OCI-LY1 (cell line): ENCODE measurements around the gene GABRA5.

Source experiments
- H2AFZ ChIP-seq: fragments of 200-600 bp; sonication (generic), shearing (Covaris generic); 2 replicates; pipeline ENCODE4 v1.6.0; 2014; ENCODE audit warnings: antibody characterized with exemption, mild to moderate bottlenecking, low read length
- H3F3A ChIP-seq: fragments of 200-600 bp; sonication (generic), shearing (Covaris generic); 2 replicates; pipeline ENCODE4 v1.6.0; 2014; ENCODE audit warnings: mild to moderate bottlenecking, antibody characterized with exemption, low read length, moderate library complexity; ENCODE audit not compliant: insufficient read depth
- H3K27ac ChIP-seq: fragments of 200-600 bp; sonication (generic); 2 replicates; pipeline ENCODE4 v1.5.1; 2014; ENCODE audit warnings: low read length, mixed run types, mild to moderate bottlenecking, low read depth; ENCODE audit not compliant: poor library complexity, severe bottlenecking
- H3K27me3 ChIP-seq: fragments of 200-600 bp; sonication (generic); 2 replicates; pipeline ENCODE4 v1.6.0; 2014; ENCODE audit warnings: antibody characterized with exemption, mild to moderate bottlenecking, low read length, moderate library complexity; ENCODE audit not compliant: insufficient read depth
- H3K36me3 ChIP-seq: fragments of 200-600 bp; sonication (generic); 2 replicates; pipeline ENCODE4 v1.6.1; 2014; ENCODE audit warnings: mild to moderate bottlenecking, antibody characterized with exemption, low read length, moderate library complexity, mixed read lengths; ENCODE audit not compliant: insufficient read depth
- H3K4me1 ChIP-seq: fragments of 200-600 bp; sonication (generic); 2 replicates; pipeline ENCODE4 v1.5.1; 2014; ENCODE audit warnings: mild to moderate bottlenecking, low read length, moderate library complexity; ENCODE audit not compliant: insufficient read depth, severe bottlenecking
- H3K4me2 ChIP-seq: fragments of 200-600 bp; sonication (generic), shearing (Covaris generic); 2 replicates; pipeline ENCODE4 v1.6.1; 2014; ENCODE audit warnings: low read length
- H3K4me3 ChIP-seq: fragments of 200-600 bp; sonication (generic); 2 replicates; pipeline ENCODE4 v1.5.1; 2014; ENCODE audit warnings: low read length, low read depth, mild to moderate bottlenecking, mixed read lengths; ENCODE audit not compliant: poor library complexity, severe bottlenecking
- H3K79me2 ChIP-seq: fragments of 200-600 bp; shearing (Covaris generic); 2 replicates; pipeline ENCODE4 v1.6.1; 2016; ENCODE audit warnings: mixed run types, low read length, mixed read lengths; ENCODE audit not compliant: insufficient read depth
- H3K9ac ChIP-seq: fragments of 200-600 bp; sonication (generic), shearing (Covaris generic); 2 replicates; pipeline ENCODE4 v1.6.1; 2014; ENCODE audit warnings: mild to moderate bottlenecking, low read length, mixed read lengths
- H3K9me2 ChIP-seq: fragments of 200-600 bp; sonication (generic), shearing (Covaris generic); 2 replicates; pipeline ENCODE4 v1.6.1; 2014; ENCODE audit warnings: low read depth, mild to moderate bottlenecking, low read length, mixed read lengths
- H3K9me3 ChIP-seq: fragments of 200-600 bp; shearing (Covaris generic); 2 replicates; pipeline ENCODE4 v1.6.1; 2014; ENCODE audit warnings: low read length, mixed read lengths
- H4K20me1 ChIP-seq: fragments of 200-600 bp; sonication (generic), shearing (Covaris generic); 2 replicates; pipeline ENCODE4 v1.6.0; 2016; ENCODE audit warnings: mild to moderate bottlenecking, low read length; ENCODE audit not compliant: insufficient read depth
- EZH2 ChIP-seq: fragments of 200-600 bp; sonication (generic), shearing (Covaris generic); IDR thresholded peaks from 2 replicates; pipeline ENCODE4 v1.8.0; 2017; ENCODE audit warnings: borderline replicate concordance, mixed run types, mild to moderate bottlenecking, antibody characterized with exemption, low read length, moderate library complexity, mixed read lengths
- TF ChIP-seq, protein P1 (sequence below): fragments of 200-600 bp; sonication (generic), shearing (Covaris generic); IDR thresholded peaks from 2 replicates; pipeline ENCODE4 v1.5.1; 2017; ENCODE audit warnings: mild to moderate bottlenecking, antibody characterized with exemption, low read length, moderate library complexity, mixed read lengths

Gene GABRA5

DNA sequence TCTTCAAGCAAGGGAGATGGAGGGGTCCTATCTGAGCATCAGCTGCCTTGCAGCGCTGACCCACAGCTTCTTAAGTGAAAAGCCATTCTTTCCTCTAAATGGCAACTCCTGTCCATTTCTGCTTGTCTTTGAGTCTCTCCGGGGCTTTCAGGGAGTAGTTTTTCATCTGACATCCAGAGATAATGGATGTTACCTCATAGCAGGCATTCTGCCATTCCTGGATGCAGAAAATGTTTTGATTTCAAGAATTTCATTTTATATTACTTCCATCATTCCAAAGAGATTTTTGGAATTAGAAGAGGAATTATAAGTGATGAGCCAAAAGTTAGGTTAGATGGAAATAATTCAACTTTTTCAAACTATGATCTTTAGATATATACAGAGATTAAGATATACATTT lies 59.2 kb downstream of the GABRA5 start:
- H3F3A ChIP-seq, result no peaks in the 10 kb centered on the region
- H3K4me2 ChIP-seq, result no peak overlapping the region
- no peaks in the 10 kb centered on the region for H3K36me3 ChIP-seq
- no peaks in the 10 kb centered on the region for H3K27me3 ChIP-seq
- no peak for TF ChIP-seq EZH2
- no peak overlapping the region for H3K9ac ChIP-seq
- H3K9me2 ChIP-seq, result no peaks in the 10 kb centered on the region
- no peaks in the 10 kb centered on the region for H3K79me2 ChIP-seq
- no peak overlapping the region for H3K4me3 ChIP-seq
- no peak overlapping the region for H3K27ac ChIP-seq
- no peaks in the 10 kb centered on the region for H3K4me1 ChIP-seq
- no peaks in the 10 kb centered on the region for H4K20me1 ChIP-seq
- no peaks in the 10 kb centered on the region for H3K9me3 ChIP-seq
- H2AFZ ChIP-seq, result no peak overlapping the region

DNA sequence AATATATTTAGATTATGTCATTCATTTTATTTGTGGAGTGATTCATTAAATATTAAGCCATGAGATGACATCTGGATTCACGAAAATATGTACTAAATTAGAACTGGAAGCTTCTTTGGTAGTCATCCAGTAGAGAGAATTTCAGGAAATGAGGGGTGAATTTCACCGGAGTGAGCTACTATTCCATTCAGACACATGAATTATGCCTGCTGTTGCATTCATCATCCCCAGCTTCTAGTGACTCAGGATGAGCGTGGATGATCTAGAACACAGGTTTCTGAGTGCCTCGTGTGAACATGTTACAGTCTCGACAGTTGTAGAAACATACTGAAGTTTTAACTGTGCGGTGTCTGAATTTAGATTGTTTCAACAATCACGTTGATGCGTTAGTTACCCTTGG lies 61.2 kb downstream of the GABRA5 start:
- Histone ChIP-seq H3K27ac (no peak overlapping the region), H3F3A (no peaks in the 10 kb centered on the region), H3K4me3 (no peak overlapping the region), H3K4me2 (no peak overlapping the region), H3K79me2 (no peaks in the 10 kb centered on the region), H3K36me3 (no peaks in the 10 kb centered on the region), H3K9me3 (no peaks in the 10 kb centered on the region), H4K20me1 (no peaks in the 10 kb centered on the region), H2AFZ (no peak overlapping the region), H3K9me2 (no peaks in the 10 kb centered on the region), H3K9ac (no peak overlapping the region), H3K4me1 (no peaks in the 10 kb centered on the region), H3K27me3 (no peaks in the 10 kb centered on the region)
- TF ChIP-seq, protein P1, sequence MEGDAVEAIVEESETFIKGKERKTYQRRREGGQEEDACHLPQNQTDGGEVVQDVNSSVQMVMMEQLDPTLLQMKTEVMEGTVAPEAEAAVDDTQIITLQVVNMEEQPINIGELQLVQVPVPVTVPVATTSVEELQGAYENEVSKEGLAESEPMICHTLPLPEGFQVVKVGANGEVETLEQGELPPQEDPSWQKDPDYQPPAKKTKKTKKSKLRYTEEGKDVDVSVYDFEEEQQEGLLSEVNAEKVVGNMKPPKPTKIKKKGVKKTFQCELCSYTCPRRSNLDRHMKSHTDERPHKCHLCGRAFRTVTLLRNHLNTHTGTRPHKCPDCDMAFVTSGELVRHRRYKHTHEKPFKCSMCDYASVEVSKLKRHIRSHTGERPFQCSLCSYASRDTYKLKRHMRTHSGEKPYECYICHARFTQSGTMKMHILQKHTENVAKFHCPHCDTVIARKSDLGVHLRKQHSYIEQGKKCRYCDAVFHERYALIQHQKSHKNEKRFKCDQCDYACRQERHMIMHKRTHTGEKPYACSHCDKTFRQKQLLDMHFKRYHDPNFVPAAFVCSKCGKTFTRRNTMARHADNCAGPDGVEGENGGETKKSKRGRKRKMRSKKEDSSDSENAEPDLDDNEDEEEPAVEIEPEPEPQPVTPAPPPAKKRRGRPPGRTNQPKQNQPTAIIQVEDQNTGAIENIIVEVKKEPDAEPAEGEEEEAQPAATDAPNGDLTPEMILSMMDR, result no peak
- TF ChIP-seq EZH2, result no peak

DNA sequence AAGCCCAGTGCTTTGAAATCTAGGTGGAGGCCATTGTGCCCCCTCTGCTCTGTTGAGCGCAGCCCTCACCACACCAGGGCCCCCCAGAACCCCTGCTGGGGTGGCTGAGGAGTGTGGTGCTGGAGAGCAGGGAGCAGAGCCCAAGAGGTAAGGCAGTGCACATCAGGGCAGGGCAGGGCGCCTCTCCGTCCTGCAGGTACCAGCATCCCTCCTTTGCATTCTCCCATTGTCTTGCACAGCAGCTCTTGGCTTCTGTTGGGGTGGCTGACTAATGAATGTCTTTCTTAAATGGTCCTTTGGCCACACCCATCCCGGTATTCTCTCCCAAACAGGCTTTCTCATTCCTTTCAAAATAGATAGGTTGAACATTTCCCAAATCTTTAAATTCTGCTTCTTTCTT lies 62.7 kb downstream of the GABRA5 start:
- no peak overlapping the region for H3K27ac ChIP-seq
- no peaks in the 10 kb centered on the region for H3K9me3 ChIP-seq
- no peaks in the 10 kb centered on the region for H4K20me1 ChIP-seq
- H3F3A ChIP-seq, result no peaks in the 10 kb centered on the region
- no peak overlapping the region for H3K9ac ChIP-seq
- no peaks in the 10 kb centered on the region for H3K4me1 ChIP-seq
- H2AFZ ChIP-seq, result no peak overlapping the region
- H3K4me3 ChIP-seq, result no peak overlapping the region
- no peaks in the 10 kb centered on the region for H3K27me3 ChIP-seq
- H3K36me3 ChIP-seq, result no peaks in the 10 kb centered on the region
- TF ChIP-seq, protein P1, result no peak
- no peak for TF ChIP-seq EZH2
- no peaks in the 10 kb centered on the region for H3K9me2 ChIP-seq
- no peaks in the 10 kb centered on the region for H3K79me2 ChIP-seq
- no peak overlapping the region for H3K4me2 ChIP-seq

DNA sequence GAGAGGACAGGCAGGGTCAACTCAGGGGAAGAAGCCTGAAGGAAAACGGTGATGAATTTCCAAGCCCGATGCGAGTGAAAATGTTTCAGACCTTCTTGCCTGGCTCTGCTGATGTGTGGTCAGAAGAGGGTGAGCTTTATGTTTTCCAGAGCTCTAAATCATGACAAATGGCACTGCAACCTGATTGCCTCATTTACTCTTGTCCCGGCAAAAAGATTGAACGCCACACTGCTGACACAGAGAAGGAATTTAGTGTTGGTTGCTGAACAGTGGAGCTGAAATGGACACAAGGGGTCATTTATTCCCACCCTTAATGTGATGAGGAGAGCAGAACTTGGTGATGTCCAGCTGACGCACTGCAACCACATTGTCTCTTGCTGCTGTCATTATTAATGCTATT lies 68.0 kb downstream of the GABRA5 start:
- Histone ChIP-seq H3K4me1 (no peaks in the 10 kb centered on the region), H3F3A (no peaks in the 10 kb centered on the region), H3K27ac (no peak overlapping the region), H4K20me1 (no peaks in the 10 kb centered on the region), H3K36me3 (no peaks in the 10 kb centered on the region), H3K9ac (no peak overlapping the region), H3K9me3 (no peaks in the 10 kb centered on the region), H3K9me2 (no peaks in the 10 kb centered on the region), H3K4me2 (no peak overlapping the region), H3K79me2 (no peaks in the 10 kb centered on the region), H2AFZ (no peak overlapping the region), H3K4me3 (no peak overlapping the region), H3K27me3 (no peaks in the 10 kb centered on the region)
- TF ChIP-seq, protein P1, result no peak
